HAP-1 (cell line): ENCODE data around the gene SMARCA2.

ENCODE experiments used
- DNase-seq, 2 experiments: peaks; one replicate each; pipeline ENCODE4 v3.0.0-alpha.2; 2016 to 2020; ENCODE audit warnings: low spot score in 2 of 2
- H3K27me3 ChIP-seq: fragments of 250-450 bp; sonication (Bioruptor Pico); 2 replicates; pipeline ENCODE4 v1.5.1; 2020; ENCODE audit warnings: low read depth, mild to moderate bottlenecking, moderate library complexity
- H3K36me3 ChIP-seq: fragments of 250-450 bp; sonication (Bioruptor Pico); replicated peaks from 2 replicates; pipeline ENCODE4 v1.5.1; 2020; ENCODE audit warnings: mild to moderate bottlenecking
- H3K4me1 ChIP-seq: fragments of 250-450 bp; sonication (Bioruptor Pico); 2 replicates; pipeline ENCODE4 v1.5.1; 2020; ENCODE audit warnings: mild to moderate bottlenecking
- H3K4me3 ChIP-seq: fragments of 250-450 bp; sonication (Bioruptor Pico); 2 replicates; pipeline ENCODE4 v1.5.1; 2020; ENCODE audit warnings: mild to moderate bottlenecking, moderate library complexity
- H3K9me3 ChIP-seq: fragments of 250-450 bp; sonication (Bioruptor Pico); 2 replicates; pipeline ENCODE4 v1.5.1; 2020; ENCODE audit warnings: mild to moderate bottlenecking, moderate library complexity
- in situ Hi-C: fragments of 300-500 bp; cut with MboI; formaldehyde crosslinking; loops from 3 replicates; pipeline ENCODE4 v1.14.3; 2020; ENCODE audit warnings: low sequenced_read_pairs, inconsistent platforms, mixed read lengths

Gene SMARCA2

DNA sequence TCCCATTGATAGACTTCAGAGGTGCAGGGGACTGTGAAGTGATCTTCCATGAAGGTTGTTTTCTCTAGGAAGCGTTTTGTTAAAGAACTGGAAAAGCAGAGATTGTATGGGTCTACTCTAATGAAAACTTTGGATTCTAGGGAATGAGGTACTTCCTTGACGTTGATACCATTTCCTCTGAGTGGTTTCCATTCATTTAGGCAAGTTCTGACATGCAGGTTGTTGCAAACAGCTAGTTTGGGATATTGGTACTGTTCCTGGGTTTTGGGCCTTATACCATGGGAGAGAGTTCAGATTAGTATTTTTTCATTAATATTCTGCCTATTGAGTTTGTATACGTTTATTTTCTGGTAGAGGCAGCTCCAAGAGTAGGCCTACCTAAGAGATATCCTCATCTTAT is 25.7 kb downstream of the SMARCA2 start:
- no peaks in the 10 kb centered on the region for H3K9me3 ChIP-seq
- no peaks in the 10 kb centered on the region for H3K27me3 ChIP-seq
- H3K4me1 ChIP-seq: no peaks in the 10 kb centered on the region
- H3K36me3 ChIP-seq: no peaks in the 10 kb centered on the region
- no peak for DNase-seq
- in situ Hi-C loops: no loop called here
- no peak overlapping the region for H3K4me3 ChIP-seq

DNA sequence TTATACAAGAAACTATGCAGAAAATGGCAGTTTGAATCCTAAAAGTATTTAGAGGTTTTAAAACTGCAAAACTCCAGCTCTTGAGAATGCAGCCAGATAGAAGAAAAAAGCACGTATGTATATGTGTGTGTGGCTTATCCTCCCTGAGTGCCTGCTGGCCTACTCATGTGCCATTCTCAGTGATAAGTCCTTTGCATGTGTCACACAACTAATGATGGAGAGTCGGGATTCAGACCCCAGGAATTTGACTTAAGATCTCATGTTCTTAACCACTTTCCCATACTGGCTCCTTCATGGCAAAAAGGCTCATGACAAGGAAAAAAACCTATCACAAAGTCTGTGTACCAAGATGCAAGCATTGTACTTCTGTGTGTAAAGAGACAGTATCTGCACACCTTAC is 26.6 kb downstream of the SMARCA2 start:
- Histone ChIP-seq H3K27me3 (no peaks in the 10 kb centered on the region), H3K9me3 (no peaks in the 10 kb centered on the region), H3K36me3 (no peaks in the 10 kb centered on the region), H3K4me3 (no peak overlapping the region), H3K4me1 (no peaks in the 10 kb centered on the region)
- DNase-seq: no peak
- in situ Hi-C loops: no loop called here

DNA sequence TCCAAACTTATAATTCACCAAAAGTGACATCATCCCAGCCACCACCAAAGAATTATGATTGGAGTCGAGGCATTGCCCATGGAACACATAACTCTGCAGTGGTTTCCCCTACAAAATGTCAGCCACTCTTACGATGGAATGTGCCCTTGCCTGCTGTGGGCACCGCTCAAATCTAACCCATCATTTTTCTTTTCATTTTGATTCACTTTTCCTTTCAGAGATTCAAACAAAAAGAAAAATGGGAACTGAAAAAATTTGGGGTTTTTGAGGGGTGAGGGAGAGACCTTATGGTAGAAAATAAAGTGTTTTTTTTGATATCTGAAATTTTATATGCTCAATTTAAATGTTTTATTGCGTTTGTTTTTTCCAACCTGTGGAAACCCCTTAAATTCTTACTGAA is 28.1 kb downstream of the SMARCA2 start:
- Histone ChIP-seq H3K36me3 (no peaks in the 10 kb centered on the region), H3K9me3 (no peaks in the 10 kb centered on the region), H3K27me3 (no peaks in the 10 kb centered on the region), H3K4me3 (no peak overlapping the region), H3K4me1 (no peaks in the 10 kb centered on the region)
- no peak for DNase-seq
- in situ Hi-C loops: no loop called here

DNA sequence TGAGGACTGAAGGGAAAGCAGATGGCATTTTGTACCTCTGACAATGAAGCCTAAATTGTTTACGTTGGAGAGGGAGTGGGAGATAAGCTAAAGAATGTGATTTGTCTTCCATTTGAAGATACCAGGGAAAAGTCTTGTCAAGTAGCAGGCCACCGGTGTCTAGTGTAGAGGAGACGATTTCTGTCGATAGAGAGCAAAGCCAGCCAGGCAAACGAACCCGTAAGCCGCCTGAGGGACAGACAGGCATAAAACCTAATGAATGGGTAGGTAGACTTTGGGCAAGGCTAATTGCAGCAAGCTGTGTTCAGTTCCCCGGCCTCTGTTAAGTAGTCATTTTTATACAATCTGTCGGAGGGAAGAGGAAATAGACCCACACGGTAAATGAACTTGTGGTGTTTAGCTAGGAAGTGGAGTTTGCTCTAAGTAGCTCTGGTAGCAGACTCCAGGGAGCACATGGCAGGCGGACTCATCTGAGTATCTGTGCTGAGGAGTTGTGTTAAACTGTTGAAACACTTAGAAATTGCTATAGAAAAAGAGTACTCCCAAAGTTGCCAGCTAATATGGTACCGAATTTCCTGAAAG is 28.8 kb downstream of the SMARCA2 start:
- in situ Hi-C loops: no loop called here
- Histone ChIP-seq H3K9me3 (no peaks in the 10 kb centered on the region), H3K4me1 (no peaks in the 10 kb centered on the region), H3K27me3 (no peaks in the 10 kb centered on the region), H3K36me3 (no peaks in the 10 kb centered on the region), H3K4me3 (no peak overlapping the region)
- no peak for DNase-seq

DNA sequence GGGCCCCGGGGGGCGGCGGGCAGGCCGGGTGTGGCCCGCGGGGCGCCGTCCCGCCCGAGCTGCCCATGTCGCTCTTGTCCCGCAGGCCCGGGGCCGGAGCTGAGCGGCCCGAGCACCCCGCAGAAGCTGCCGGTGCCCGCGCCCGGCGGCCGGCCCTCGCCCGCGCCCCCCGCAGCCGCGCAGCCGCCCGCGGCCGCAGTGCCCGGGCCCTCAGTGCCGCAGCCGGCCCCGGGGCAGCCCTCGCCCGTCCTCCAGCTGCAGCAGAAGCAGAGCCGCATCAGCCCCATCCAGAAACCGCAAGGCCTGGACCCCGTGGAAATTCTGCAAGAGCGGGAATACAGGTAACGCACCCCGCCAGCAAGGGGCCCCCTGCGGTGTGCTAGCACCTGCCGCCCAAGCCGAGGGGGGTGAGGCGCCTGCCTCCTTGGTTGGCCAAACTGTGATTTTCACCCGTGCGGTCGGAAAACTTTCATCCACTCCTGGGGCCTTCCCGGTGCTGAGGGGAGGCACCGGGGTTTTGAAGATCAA is 32.1 kb downstream of the SMARCA2 start:
- H3K4me3 ChIP-seq: no peak overlapping the region
- no peaks in the 10 kb centered on the region for H3K36me3 ChIP-seq
- no peak for DNase-seq
- no peaks in the 10 kb centered on the region for H3K27me3 ChIP-seq
- in situ Hi-C loops: no loop called here
- H3K4me1 ChIP-seq: no peaks in the 10 kb centered on the region
- H3K9me3 ChIP-seq: no peaks in the 10 kb centered on the region

DNA sequence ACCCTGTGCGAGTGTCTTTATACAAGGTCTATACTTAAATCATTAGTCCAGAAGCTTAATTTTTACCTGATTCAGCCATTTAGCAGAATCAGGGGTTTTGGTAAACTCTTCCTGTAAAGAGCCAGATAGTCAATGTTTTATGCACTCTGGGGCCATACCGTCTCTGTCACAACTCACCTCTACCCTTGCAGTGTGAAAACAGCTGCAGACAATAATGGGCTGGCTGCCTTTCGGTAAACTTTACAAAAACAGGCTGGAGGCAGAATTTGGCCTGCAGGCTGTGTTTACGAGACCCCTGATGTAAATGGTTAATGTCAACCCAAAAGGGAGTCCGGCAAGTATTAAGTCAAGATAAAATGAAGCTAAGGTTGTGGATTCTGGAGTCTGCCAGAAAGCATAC is 32.8 kb downstream of the SMARCA2 start:
- in situ Hi-C loops: no loop called here
- no peaks in the 10 kb centered on the region for H3K4me1 ChIP-seq
- H3K4me3 ChIP-seq: no peak overlapping the region
- H3K36me3 ChIP-seq: no peaks in the 10 kb centered on the region
- H3K27me3 ChIP-seq: no peaks in the 10 kb centered on the region
- H3K9me3 ChIP-seq: no peaks in the 10 kb centered on the region
- no peak for DNase-seq

DNA sequence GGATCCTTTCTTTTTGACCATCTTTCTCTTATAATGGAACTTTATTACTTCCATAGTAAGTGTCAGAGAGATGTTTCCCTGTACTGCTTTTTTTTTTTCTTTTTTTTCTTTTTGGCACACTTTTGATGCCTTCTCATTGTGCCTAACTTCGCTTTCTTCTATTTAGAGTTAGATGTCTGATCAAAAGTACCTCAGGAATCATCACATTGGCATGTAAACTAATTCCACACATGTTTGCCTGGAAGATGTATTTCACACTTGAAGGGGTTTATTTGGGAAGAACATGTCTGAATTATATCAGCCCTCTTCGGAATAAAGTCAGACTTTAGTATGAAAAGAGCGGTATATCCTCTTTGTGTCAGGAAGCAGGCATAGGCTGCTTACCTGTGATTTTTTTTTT is 35.1 kb downstream of the SMARCA2 start:
- Histone ChIP-seq H3K9me3 (no peaks in the 10 kb centered on the region), H3K36me3 (no peaks in the 10 kb centered on the region), H3K4me1 (peaks cover 2% of the 10 kb centered on the region; the same call in 1 of the 2 replicates), H3K27me3 (no peaks in the 10 kb centered on the region), H3K4me3 (no peak overlapping the region)
- DNase-seq: no peak
- in situ Hi-C loops: no loop called here

DNA sequence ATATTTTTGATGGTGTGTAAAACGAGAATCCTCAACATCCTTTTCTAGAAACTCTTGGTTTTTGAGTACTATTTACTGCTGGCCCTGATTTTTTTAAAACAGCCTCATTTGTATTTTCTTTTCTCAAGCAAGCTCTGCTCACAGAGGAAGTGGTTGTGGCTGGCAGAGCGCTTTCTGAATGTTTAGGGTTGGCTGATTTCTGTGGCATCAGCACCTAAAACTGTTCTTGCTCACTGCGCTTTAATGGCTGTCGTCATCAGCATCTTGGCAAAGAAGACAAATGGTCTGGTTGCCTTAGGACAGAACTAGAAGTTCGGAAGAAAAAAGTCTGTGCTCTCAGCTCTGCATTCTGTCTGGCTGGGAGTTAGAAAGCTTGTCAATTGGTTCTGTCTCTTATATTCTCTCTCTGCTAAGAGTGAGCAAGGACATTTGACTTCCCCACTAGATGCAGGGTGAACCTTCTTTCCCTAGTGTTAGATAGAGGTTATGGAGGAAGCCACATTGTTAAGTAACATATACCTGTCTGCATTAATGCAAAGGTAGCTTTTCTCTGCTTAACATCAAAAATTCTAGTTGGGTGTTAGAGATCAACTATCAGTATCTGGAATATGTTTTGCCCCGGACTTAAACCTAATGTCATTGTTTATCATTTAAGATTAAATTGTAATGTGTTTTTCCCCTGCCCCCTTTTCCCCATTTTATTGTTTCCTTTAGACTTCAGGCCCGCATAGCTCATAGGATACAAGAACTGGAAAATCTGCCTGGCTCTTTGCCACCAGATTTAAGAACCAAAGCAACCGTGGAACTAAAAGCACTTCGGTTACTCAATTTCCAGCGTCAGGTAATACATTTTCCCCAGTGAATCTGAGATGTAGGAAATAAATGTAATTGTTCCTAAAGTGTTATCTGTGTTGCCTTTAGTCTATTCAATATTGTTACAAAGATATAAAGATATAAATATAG is 39.0 kb downstream of the SMARCA2 start:
- H3K27me3 ChIP-seq: no peaks in the 10 kb centered on the region
- no peak overlapping the region for H3K4me3 ChIP-seq
- in situ Hi-C loops: no loop called here
- DNase-seq: no peak
- peaks cover 4% of the 10 kb centered on the region for H3K4me1 ChIP-seq
- no peaks in the 10 kb centered on the region for H3K36me3 ChIP-seq
- H3K9me3 ChIP-seq: no peaks in the 10 kb centered on the region

DNA sequence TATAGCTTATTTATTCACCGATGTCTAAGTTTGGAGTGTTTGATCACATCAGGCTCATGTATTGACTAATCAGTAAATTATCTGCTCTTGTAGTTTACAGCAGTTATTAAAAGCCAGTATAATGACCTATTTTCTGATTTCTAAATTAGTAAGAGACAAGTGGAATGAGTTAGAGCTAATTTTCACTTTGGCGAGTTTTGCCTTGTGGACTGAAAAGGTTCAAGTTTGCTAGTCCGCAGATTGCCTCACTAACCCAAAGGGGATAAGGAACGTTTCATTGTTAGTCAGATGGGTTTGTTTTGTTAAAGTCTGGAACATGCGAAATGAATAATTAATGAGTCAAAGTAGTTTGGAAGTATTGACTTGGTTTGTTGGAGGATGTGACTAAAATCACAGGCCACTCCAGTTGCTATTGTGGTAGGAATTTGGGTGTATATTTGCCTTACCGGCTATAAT is 40.1 kb downstream of the SMARCA2 start:
- H3K4me3 ChIP-seq: no peak overlapping the region
- no peaks in the 10 kb centered on the region for H3K36me3 ChIP-seq
- H3K4me1 ChIP-seq: peaks cover 4% of the 10 kb centered on the region
- in situ Hi-C loops: no loop called here
- H3K9me3 ChIP-seq: no peaks in the 10 kb centered on the region
- no peaks in the 10 kb centered on the region for H3K27me3 ChIP-seq
- no peak for DNase-seq

DNA sequence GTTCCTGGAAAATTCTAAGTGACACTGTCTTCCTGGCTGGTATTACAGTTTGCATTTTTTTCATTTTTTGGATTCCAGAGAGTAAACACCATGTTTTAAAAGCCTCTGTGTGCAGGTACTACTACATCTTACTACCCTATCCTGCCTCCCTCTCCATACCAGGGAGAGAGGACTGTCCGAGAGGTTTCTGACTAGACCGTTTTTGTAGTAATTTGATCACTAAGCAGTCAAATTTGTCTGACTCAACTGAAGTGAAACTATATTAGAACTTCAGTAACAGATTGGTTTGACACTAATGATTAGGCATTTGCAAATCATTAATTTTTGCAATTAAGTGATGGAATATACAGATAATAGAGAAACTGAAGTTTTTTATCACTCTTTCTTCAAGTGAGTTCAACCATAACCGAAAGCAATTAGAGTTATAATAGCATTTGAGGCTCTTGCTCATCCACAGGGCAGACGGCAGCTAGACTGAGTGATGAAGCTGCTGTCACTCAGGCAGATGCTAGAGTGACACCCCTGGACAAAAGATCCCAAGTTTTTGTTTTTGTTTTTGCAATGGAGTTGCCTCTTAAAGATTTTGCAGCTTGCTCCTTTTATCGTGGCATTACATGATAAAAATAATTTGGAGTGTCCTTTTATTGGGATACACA is 44.3 kb downstream of the SMARCA2 start:
- Histone ChIP-seq H3K36me3 (no peaks in the 10 kb centered on the region), H3K27me3 (no peaks in the 10 kb centered on the region), H3K4me3 (no peak overlapping the region), H3K4me1 (peaks cover 4% of the 10 kb centered on the region), H3K9me3 (no peaks in the 10 kb centered on the region)
- DNase-seq: no peak
- in situ Hi-C loops: no loop called here

DNA sequence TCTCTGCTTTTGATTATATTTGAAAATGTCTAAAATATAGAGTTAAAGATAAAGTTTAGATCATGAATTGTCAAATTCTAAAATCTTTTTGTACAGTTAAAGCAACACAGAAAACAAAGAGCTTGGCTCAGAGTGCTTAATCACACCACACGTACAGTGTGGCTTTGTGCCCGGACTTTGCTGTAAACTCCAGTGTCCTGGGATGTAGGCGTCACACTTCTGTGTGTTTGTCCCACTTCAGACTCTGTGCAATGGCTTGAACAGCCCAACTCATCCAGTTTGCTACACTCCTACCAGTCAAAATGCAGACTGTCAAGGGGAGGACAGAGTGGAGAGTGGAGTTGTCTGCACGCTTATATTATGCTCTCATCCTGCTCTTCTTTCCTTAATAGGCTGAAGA is 45.3 kb downstream of the SMARCA2 start:
- H3K27me3 ChIP-seq: no peaks in the 10 kb centered on the region
- no peaks in the 10 kb centered on the region for H3K36me3 ChIP-seq
- in situ Hi-C loops: no loop called here
- H3K9me3 ChIP-seq: no peaks in the 10 kb centered on the region
- H3K4me3 ChIP-seq: no peak overlapping the region
- H3K4me1 ChIP-seq: peaks cover 2% of the 10 kb centered on the region; the same call in 1 of the 2 replicates
- no peak for DNase-seq

DNA sequence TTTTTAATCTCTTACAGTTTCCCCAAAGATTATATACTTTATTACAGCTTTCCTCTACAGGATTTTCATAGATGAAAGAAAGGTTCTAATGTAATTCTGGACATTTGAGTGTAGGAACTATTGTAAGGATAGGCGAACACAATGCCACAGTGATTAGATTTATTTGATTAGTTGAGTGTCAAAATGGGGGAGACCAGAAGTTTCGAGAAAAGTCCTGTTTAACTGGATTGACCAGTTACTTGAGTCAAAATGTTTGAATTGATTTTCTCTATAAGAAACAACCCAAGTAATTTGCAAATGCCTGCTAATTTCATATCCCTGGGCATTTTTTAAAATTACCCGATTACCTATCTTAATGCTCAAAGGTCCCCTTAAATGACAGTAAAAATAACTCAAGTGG is 50.6 kb downstream of the SMARCA2 start:
- no peaks in the 10 kb centered on the region for H3K9me3 ChIP-seq
- H3K4me3 ChIP-seq: no peak overlapping the region
- in situ Hi-C loops: no loop called here

DNA sequence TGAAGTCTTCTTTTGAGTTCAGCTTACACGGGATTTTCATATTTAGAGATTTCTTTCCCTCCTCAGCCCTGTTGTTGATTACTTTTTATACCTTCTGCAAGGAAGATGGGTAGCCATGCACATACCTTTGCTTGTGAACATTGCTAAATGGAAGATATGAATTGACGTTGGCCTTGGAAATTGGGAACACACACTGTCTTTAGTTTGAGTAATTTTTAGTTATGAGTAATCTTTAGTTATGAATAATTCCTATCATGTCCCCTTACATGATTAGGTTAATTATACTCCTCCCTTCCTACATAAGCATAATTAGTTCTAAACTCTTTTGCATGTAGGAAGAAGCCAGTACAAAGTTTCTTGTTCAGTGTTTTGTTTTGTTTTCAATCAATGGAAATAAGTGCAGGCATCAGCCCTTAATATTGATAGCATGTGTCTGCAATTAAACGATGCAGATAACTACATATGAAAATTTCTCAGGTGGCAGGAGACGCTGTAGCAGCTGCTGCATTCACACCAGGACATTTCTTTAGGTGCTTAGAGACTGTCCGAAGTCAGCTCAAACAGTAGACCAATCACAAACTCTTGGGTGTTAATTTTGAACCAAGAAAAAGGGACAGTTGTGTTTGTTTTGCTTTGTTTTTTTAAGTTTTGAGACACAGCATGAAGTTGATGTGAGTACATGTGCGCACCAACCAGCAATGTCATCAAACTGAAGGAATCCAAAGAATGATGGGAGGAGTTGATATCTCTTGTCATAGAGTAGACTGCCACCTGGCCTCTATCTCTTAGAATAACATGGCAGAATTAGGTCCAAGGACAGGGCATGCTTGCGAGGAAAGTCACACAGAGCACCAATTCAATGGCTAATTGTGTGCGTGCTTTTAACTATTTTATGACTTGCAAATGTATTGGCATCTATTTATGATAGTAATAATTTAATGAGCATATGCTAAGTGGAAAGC is 51.4 kb downstream of the SMARCA2 start:
- H3K4me3 ChIP-seq: no peak overlapping the region
- H3K4me1 ChIP-seq: no peaks in the 10 kb centered on the region
- no peak for DNase-seq
- in situ Hi-C loops: no loop called here
- no peaks in the 10 kb centered on the region for H3K36me3 ChIP-seq
- no peaks in the 10 kb centered on the region for H3K27me3 ChIP-seq
- no peaks in the 10 kb centered on the region for H3K9me3 ChIP-seq

More for the DNA sequence above, 50.6 kb downstream of the SMARCA2 start:
- no peaks in the 10 kb centered on the region for H3K4me1 ChIP-seq
- no peak for DNase-seq
- no peaks in the 10 kb centered on the region for H3K27me3 ChIP-seq
- H3K36me3 ChIP-seq: no peaks in the 10 kb centered on the region
